CD4-positive, alpha-beta T cell treated with Interleukin-4 for 4 hours (primary cell): ENCODE results near the gene TERF2IP.

ENCODE experiments used
- DNase-seq: peaks from one replicate; pipeline ENCODE4 v3.0.0-alpha.2; 2020

The TERF2IP gene, protein sequence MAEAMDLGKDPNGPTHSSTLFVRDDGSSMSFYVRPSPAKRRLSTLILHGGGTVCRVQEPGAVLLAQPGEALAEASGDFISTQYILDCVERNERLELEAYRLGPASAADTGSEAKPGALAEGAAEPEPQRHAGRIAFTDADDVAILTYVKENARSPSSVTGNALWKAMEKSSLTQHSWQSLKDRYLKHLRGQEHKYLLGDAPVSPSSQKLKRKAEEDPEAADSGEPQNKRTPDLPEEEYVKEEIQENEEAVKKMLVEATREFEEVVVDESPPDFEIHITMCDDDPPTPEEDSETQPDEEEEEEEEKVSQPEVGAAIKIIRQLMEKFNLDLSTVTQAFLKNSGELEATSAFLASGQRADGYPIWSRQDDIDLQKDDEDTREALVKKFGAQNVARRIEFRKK

DNA sequence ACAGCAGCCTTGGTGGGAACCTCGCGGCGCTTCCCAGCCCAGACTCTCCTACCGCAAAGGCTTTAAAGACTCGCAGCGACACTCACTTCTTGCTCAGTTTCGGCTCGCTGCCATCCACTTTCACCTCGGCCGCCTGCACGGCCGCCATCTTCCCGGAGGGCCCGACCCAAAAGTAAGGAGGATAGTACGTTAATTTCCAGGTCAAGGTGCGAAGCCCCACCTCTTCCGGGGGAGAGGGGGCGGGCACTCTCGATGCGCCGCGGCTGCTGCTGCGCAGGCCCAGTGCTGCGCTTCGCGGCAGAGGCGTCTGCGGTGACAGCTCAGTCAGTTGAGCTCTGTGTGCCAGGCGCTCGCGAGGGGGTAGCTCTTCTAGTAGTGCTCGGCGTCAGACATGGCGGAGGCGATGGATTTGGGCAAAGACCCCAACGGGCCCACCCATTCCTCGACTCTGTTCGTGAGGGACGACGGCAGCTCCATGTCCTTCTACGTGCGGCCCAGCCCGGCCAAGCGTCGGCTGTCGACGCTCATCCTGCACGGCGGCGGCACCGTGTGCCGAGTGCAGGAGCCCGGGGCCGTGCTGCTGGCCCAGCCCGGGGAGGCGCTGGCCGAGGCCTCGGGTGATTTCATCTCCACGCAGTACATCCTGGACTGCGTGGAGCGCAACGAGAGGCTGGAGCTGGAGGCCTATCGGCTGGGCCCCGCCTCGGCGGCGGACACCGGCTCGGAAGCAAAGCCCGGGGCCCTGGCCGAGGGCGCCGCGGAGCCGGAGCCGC is at the start of gene TERF2IP, which contains the start of gene KARS1:
TERF2IP (plus strand) TSS at position 282 of the 773 bp plus-strand sequence; CDS start at position 392, 110 bp downstream.
KARS1 (minus strand) TSS at position 174 of the 773 bp plus-strand sequence; CDS start at position 148, 26 bp downstream.
- peak; percentile 95 for DNase-seq

DNA sequence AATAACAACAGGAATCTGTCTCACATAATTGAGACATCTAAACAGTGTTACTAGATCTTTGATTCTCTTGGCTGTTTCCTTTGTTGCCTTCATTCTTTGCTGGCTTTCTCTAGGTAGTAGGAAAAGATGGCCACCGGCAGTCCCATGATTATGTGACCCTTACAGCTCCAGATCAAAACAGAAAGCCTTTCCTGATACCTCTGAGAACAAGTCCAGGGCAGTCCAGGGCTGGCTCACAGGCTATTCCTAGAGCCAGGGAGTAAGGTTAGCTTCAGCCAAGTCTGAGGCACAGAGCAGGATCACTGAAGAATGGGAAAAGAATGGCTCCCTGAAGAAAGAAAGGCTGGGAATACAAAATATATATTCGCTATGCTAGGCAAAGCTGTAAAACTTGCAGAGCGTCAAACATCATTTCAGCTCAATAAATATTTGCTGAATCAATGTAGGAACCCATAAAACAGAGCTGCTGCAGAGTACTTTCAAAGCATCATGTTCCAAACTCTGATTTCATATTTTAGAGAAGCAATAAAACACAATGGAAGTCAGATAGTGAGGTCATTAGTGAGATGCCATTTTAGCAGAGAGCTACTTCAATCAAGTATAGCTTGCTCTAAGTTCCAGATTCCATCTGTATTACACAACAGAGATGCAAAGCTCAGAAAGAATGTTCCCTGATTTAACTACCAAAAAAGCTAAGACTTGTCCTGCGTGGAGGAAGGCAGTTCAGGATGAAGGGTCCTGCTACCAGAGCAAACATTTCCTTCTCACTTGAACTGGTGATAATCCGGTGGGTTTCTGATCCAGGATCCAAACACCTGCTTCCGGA is 47.9 kb upstream of the TERF2IP start:
- DNase-seq: no peak

DNA sequence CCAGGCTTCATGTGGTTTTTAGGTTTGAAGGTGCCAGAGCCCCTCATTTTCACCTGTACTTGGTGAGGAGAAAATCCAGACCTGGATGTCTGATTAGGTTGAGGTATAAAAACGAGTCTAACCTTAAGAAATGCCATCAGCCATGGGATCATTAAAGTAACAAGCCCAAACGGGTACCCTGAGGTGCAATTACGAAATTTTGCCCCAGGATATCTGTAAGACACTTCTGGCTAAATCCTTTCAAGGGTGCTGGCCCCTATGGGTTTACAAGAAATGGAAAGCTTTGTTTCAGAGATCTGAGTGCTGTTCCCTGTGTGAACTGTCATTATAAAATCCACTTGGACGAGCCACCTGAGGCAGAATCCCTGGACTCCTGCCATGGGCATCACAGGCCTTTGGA is 44.3 kb upstream of the TERF2IP start:
- DNase-seq: no peak

DNA sequence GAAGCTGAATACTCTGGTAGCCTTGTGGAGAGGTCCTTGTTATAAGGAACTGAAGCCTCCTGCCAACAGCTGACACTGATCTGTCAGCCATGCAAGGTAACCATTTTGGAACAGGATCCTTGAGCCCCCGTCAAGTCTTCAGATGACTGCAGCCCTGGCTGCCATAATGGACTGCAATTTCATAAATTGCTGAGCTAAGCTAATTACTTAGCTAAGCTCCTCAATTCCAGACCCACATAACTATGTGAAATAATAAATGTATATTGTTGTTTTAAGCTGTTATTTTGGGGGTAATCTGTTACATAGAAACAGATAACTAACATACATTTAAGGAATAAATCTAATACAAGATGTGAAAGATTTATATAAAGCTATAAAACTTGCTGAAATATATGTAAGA is 41.1 kb upstream of the TERF2IP start:
- DNase-seq: no peak

DNA sequence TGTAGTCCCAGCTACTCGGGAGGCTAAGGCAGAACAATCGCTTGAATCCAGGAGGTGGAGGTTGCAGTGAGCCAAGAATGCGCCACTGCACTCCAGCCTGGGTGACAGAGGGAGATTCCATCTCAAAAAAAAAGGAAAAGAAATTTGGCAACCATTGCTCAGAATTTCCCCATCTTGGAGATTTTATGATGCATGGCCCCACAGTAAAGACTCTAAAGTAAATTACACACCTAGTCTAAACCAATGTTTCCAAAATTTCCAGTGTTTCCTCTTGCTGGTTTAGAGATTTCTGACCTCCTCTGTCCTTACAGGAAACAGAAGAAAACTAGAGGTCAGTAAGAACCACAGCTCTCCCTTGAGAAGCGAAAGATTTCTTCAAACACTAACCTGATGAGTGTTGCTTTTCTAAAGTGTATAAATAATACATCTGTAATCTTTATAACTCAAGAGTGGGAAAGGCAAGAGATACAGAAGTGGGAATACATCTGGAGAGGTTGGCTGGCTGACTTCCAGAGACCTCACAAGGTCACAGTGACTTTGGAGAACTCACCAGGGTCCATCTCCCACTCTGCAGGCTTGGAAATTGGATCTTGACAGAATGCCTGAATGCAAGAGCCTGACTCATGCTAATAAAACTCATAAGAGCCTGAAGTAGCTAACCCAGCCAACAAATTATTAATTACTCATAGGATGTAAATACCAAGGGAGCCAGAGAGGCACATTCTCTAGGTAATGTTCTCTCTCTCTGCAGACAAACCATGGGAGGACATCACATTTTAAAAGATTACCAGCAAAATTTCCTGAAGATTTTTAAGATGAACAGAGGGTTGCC is 33.3 kb upstream of the TERF2IP start:
- no peak for DNase-seq

DNA sequence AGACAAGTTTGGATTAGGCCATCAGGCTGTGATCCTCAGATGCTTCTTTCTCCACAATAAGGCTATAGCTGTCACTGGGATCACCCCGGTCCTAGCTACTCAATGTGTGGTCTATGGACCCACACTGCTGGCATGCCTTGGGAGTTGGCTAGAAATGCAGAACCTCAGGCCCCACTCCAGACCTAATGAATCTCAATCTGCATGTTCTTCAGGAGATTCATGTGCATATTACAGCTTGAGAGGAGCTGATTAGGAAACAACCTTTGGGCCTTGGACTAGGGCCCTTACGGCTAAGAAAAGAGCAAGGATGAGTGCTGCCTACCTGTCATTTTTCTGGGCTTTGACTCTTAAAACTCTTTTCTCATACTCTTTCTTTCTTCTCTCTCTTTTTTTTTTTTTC is 32.0 kb upstream of the TERF2IP start:
- DNase-seq: no peak

DNA sequence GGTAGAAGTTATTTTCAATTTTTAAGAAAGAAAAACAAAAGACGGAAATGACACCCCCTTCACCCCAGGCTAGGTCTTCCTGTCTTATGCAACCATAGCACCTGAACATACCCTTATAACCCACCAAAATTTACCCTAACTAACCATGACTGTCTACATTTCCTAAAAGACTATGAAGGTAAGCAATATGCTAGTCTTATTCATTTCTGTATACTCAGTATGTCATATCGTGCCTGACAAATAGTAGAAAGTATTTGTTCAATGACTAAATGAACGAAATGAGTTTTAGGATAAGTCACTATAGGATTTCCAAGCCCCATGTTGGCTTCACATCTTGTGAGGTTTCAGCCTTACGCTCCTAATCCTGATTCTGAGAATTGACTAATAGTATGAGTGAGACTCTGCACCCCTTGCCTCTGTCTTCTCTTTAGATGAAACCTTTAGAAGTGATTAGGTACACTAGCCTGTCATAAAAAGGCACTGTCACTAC is 31.0 kb upstream of the TERF2IP start:
- peak; percentile 52 for DNase-seq

DNA sequence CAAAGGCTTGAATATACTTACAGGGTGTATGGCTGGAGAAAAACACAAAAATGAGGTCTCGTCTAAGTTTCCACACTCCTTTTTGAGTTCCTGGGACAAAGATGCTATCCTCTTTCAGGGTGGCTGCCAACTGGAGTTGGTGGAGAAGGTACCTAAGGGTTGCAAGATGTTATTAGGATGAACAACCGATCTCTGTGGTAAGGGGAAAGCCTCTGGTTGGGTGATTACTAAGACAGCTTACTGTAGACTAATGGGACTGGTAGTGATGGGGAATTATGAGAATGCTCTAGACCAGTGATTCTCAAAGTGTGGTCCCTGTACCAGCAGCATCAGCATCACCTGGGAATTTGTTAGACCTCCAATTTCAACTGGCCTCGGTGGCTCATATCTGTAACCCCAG is 30.5 kb upstream of the TERF2IP start:
- no peak for DNase-seq

DNA sequence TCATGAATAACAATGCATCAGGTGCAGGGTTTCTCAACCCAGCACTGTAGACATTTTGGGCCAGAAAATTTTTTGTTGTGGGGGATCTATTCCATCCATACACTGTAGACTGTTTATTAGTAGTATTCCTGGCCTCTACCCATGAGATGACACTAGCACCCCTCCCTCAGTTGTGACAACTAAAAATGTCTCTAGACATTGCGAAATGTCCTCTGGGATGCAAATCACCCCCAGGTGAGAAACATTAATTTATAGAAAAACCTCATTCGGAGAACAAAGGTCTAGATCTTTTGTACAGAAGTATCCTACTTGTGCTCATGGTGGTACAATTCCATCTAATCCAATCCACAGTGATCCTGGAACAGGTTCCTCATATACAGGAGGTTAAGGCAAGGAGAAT is 28.8 kb upstream of the TERF2IP start:
- no peak for DNase-seq

DNA sequence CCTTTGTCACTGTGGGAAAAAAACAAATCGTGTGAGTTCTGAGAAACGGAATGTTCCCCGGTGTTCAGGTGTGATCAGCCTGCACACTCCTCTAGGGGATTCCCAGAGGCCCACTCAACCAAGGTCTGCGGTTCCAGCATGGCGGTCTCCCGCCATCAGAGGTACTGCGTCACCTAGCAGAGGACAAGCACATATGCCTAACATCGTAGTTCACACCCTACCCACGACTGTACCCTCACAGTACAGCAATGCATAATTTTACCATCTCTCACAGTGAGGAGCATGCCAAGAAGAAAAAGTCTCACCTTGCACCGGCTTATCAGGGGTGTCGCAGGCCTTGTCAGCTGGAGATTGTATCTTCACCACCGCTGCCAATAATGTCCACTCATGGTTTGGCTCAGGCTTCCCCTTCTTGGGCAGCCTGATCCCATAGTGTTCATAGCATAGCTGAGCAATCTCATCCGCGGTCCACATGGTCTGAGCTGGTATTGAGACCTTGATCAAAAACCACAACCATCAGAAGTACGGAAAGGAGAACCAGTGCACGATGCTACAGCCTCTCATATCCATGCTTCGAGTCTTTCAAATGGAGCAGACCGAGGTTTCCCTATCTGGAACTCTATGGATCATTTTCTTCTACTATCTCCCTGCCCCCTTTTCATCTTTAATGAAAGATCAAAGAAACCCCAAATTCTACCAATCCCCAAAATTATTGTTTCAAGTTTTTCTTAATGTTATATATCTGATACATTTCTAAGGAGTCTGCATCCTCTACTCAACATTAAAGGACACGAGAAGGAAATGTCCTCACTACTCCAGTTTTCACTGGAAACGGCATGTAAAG is 27.0 kb upstream of the TERF2IP start:
- peak; percentile 84 for DNase-seq

DNA sequence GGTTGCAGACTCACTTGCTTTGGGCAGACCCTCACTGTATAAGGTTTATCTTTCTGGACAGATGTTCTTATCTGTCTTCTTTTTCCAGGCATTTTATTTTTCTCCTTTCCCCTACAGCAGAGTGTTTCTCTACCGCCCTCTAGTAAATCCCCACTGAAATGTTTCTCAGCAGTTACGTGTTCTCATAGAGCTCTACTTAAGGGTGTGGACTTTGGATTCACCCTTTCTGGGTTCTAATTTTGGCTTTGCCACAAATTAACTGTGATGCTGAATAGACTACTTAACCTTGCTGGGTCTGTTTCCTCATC is 26.4 kb upstream of the TERF2IP start:
- peak; percentile 42 for DNase-seq

DNA sequence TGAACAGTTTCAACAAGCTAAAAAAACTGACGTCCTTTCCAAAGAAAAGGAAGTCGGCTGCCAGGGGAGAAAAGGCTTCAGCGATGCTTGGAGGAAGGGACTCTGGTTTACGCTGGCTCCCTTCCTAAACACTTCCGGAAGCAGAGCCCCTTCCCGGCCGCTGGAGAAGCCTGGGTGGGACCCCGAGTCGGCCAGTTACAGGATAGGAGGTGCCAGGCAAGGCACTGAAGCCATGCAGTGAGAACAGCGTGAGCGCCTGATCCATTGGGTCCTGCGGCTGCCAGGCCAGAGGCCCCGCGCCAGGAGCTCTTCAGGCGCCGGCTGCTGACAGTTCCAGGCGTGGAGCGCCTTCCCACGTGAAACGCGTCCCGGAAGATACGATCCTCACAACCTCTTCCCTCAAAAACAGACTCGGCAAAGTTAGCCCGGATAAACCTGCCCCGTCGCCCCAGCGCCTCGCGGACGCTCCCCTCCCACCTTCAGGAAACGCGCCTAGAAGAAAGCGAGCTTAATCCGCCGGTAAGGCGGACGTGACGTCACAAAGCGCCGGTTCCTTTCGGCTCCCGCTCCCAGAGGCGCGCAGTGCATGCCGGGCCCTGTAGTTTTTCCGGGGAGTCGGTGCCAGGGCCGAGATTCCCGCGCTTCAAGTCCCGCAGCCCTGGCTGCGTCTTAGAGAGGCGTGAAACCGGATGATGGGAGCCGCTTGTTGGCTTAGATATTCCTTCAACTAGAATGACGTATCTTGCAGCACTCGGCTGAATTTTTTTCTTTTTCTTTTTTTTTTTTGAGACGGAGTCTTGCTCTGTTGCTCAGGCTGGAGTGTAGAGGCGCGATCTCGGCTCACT is 24.6 kb upstream of the TERF2IP start, which contains the start of gene ADAT1:
ADAT1 (minus strand) TSS at position 521 of the 845 bp plus-strand sequence. CDS start 2,482 bp downstream, outside the sequence.
- DNase-seq: peak; percentile 95

DNA sequence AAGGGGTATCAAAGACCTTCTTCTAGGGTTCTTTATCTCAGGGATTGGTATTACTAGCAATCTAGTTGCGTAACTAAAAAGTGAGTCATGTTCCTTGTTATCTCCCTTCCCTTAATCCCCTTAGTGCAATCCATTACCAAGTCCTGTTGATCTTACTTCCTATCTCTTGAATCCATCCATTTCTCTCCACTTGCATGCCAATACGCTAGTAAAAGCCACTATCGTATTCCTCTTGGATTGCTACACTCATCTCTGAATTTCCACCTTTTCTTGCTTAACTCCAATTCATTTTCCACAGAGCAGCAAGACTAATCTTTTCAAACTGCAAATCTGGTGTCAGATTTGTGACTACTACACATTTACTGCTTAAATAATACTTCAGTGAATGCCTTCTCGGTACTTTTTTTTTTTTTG is 22.6 kb upstream of the TERF2IP start:
- no peak for DNase-seq

DNA sequence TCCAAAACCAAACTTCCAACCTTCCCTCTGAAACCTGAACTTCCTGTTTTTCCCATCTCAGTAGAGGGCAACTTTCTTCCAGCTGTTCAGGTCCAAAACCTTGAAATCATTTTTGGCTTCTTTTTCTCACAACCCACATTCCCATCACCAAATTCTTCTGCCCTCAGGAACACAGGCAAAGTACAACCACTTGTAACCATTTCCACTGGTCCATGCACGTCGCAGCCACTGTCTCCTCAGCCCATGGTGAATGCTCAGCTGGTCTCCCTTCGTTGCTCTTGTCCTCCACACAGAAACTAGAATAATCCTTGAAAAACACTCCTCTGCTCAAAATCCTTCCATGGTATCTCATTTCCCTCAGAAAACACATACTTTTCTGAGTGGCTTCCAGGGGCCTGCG is 20.8 kb upstream of the TERF2IP start:
- no peak for DNase-seq

DNA sequence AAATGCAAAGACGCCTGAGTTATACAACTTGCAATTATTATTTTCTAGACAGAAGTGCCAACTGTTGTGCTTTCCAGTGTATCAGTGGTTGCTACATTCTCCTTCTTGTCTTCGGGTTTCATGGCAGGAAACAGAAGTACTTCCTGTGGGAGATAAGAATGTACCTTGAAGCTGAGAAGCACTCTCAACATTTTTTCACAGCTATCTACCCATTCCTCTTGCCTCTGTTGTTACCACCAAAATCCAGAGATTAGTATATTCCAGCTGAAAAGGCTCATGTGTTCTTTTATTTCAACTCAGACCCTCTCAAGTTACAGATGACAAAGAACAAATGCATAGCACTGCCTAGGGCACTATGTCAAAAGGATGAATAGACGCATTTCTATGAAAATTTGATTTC is 19.7 kb upstream of the TERF2IP start:
- DNase-seq: peak; percentile 42

DNA sequence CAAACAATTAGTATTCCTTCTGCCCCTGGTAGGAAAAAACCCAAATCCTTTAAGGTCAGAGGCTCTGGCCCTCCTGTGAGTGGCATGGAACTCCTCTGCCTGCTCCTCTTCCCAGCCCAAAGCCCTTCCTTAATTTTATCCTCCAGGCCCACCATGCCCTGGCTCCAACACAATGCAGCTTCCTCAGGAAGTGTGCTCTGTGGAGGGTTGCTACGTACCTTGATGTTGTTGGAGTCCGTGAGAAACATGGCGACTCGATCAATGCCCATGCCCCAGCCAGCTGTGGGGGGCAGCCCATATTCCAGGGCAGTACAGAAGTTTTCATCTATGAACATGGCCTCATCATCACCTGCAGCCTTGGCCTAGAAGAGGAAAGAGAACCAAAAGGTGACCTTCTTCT is 19.2 kb upstream of the TERF2IP start:
- DNase-seq: no peak

DNA sequence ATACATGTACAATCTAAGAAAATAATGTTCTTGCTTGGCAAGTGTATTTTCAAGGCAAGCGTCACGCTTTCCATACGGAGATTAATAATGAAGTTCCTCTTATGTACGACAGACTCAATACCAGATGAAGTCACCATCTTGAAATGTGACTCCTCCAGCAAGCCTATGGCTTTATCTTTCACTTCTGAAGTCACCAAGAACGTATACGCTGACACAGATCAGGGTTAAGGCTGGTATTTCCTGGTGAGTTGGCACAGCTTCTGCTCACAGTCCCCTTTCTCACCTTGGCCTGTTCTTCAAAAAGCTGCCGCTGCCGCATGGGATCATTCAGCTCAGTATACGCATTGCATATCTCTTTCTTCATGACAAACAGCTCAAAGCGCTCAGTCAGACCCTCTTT is 18.4 kb upstream of the TERF2IP start:
- no peak for DNase-seq

DNA sequence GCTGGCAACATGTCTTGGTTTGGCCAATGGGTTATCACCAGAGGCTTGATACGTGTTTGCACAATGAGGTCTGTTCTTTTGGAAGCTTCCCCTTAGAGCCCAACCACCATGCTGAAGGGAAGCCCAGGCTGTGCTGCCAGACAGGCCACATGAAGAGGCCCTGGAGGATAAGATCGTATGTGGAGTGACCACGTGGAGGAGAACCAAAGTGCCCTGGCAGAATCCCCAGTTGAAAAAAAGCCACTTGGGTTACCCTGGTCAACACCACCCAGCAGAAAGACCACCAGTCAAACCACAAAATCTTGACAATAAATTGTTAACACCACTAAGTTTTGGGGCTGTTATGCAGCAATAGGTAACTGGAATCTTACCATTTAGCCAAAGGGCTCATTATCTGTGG is 17.5 kb upstream of the TERF2IP start:
- no peak for DNase-seq

DNA sequence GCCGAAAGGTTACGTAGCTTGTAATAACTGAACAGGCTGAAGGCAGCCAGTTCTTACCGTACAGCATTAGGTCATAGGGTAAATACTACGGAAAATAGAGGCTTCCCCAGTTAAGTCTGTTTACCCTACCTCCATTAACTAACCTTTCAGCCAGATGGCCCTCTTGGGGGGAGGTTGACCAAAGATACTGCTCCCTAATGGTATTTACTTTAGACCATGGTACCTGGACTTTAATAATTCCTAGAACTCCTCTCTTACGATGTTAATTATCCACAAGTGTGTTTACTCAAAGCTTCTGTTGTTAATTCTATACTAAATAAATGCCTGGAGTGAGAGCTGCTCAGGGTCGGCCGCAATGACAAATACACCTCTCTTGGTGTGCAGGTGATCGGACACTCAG is 14.7 kb upstream of the TERF2IP start:
- no peak for DNase-seq

DNA sequence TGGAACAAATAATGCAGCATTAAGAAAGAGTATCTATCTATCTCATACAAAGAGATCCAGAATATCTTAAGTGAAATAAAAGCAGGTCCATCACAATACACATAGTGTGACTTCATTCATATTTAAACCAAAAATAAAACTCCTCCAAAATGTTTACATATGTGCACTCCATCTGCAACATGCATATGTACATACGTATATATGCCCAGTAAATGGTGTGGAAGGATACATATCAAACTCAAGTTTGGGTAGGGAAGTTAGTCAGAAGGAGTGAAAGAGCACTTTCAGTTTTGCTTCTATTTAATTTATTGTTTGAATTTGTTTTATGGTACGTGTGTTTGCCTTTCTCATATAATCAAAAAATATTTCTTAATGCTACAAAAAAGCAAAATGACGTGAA is 12.5 kb upstream of the TERF2IP start:
- no peak for DNase-seq
